Measurements from ENCODE around the gene RHOA. TPM values are rescaled to one million over a fixed set of nuclear protein-coding genes. Genes with fewer than 3 reads are reported as not detected.

The RHOA gene
- total and polyA plus RNA-seq, 2 of the 8 experiments (the other 6 are each of a cell fraction or from before 2014, with no cell fraction given): 176 to 397 TPM

DNA sequence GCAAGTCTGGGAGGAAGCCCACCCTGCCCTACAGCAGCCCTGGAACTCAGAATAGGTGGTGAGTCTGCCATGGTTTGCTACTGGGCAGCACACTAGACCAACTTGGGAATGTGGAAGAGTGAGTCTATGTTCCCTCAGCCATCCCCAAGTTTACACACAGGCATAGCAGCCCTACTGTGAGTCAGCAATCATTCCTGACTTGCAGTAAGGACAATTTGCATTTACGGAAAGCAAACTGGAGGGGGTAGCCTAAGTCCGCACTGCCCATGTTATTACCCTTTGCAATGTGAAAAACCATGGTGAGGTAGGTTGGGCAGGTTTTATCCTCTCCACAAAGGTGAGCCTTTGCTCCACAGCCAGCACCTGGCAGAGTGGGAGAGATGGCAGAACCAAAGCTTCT, 5.1 kb upstream of the RHOA start (continued):
- TF ChIP-seq HDAC6 (IDR thresholded peaks at IDR 0.05; ENCODE audit: low read depth, low read length) (no peak), CEBPB (IDR thresholded peaks at IDR 0.05; ENCODE audit: low read depth, low read length) (no peak), KDM1A (IDR thresholded peaks at IDR 0.05; ENCODE audit: borderline replicate concordance, low read length) (no peak), NANOG (IDR thresholded peaks at IDR 0.05; ENCODE audit: insufficient read depth, low read depth, low read length, poor library complexity, severe bottlenecking) (no peak), YY1 (IDR thresholded peaks at IDR 0.05; ENCODE audit: low read depth, low read length) (no peak), PHF8 (conservative IDR thresholded peaks at IDR 0.05; ENCODE audit: low read depth, low read length) (no peak)
